GM23338 (cell line): ENCODE measurements around the gene HNMT. TPM values are rescaled to one million over a fixed set of nuclear protein-coding genes. Genes with fewer than 3 reads are reported as not detected.

Experiments used
- ATAC-seq: fragments of 200-7000 bp; cut with Tn5 transposase; 3 replicates; pipeline ENCODE4 v1.9.1; 2020
- DNase-seq: peaks from one replicate; pipeline ENCODE4 v3.0.0-alpha.2; 2015; ENCODE audit warnings: low spot score
- H2AFZ ChIP-seq: fragments of 200-600 bp; sonication (generic); 2 replicates; pipeline ENCODE4 v1.8.0; 2016; ENCODE audit warnings: antibody characterized with exemption, mild to moderate bottlenecking, moderate library complexity
- H3F3A ChIP-seq: fragments of 200-600 bp; sonication (generic); replicated peaks from 2 replicates; pipeline ENCODE4 v1.8.0; 2017; ENCODE audit warnings: antibody characterized with exemption, mixed run types, low read depth
- H3K27ac ChIP-seq: fragments of 200-600 bp; sonication (generic); 2 replicates; pipeline ENCODE4 v1.6.1; 2016; ENCODE audit warnings: low read depth
- H3K27me3 ChIP-seq: fragments of 200-600 bp; sonication (generic); 2 replicates; pipeline ENCODE4 v1.8.0; 2016; ENCODE audit warnings: mild to moderate bottlenecking, mixed run types, moderate library complexity; ENCODE audit not compliant: insufficient read depth
- H3K36me3 ChIP-seq: fragments of 200-600 bp; sonication (generic); 2 replicates; pipeline ENCODE4 v1.8.0; 2016; ENCODE audit warnings: mild to moderate bottlenecking; ENCODE audit not compliant: insufficient read depth
- H3K4me1 ChIP-seq: fragments of 200-600 bp; sonication (generic); 2 replicates; pipeline ENCODE4 v1.8.0; 2016; ENCODE audit warnings: mild to moderate bottlenecking, moderate library complexity; ENCODE audit not compliant: insufficient read depth
- H3K4me2 ChIP-seq: fragments of 200-600 bp; sonication (generic); 2 replicates; pipeline ENCODE4 v1.7.1; 2017; ENCODE audit warnings: mixed run types
- H3K4me3 ChIP-seq: fragments of 200-600 bp; sonication (generic); 2 replicates; pipeline ENCODE4 v1.6.1; 2016; ENCODE audit warnings: mixed run types
- H3K79me2 ChIP-seq: fragments of 200-600 bp; sonication (generic); replicated peaks from 2 replicates; pipeline ENCODE4 v1.8.0; 2017; ENCODE audit warnings: mild to moderate bottlenecking; ENCODE audit not compliant: insufficient read depth
- H3K9me2 ChIP-seq: fragments of 200-600 bp; sonication (generic); 2 replicates; pipeline ENCODE4 v1.8.0; 2017; ENCODE audit not compliant: insufficient read depth
- H4K20me1 ChIP-seq: fragments of 200-600 bp; sonication (generic); replicated peaks from 2 replicates; pipeline ENCODE4 v1.8.0; 2017; ENCODE audit warnings: mild to moderate bottlenecking; ENCODE audit not compliant: insufficient read depth
- H3K27ac Mint-ChIP-seq: 2 replicates; pipeline ENCODE4 v1.8.0; 2020; ENCODE audit warnings: inconsistent platforms, mild to moderate bottlenecking, moderate library complexity, mixed read lengths
- H3K27me3 Mint-ChIP-seq: 3 replicates; pipeline ENCODE4 v1.8.0; 2022; ENCODE audit warnings: low read depth, mild to moderate bottlenecking, moderate library complexity, mixed read lengths, inconsistent platforms; ENCODE audit not compliant: insufficient read depth, poor library complexity
- H3K36me3 Mint-ChIP-seq: 3 replicates; pipeline ENCODE4 v1.8.0; 2021; ENCODE audit warnings: low read depth, mild to moderate bottlenecking, inconsistent platforms, moderate library complexity, mixed read lengths
- H3K4me1 Mint-ChIP-seq: 3 replicates; pipeline ENCODE4 v1.8.0; 2020; ENCODE audit warnings: mild to moderate bottlenecking, inconsistent platforms, mixed read lengths
- H3K4me3 Mint-ChIP-seq: 3 replicates; pipeline ENCODE4 v1.8.0; 2021; ENCODE audit warnings: moderate library complexity, mild to moderate bottlenecking, inconsistent platforms, mixed read lengths
- H3K9me3 Mint-ChIP-seq: 3 replicates; pipeline ENCODE4 v1.8.0; 2020; ENCODE audit warnings: moderate library complexity, mild to moderate bottlenecking, inconsistent platforms, mixed read lengths
- CREB1 ChIP-seq: fragments of 250-450 bp; sonication (Bioruptor Pico); IDR thresholded peaks from 2 replicates; pipeline ENCODE4 v1.5.0; 2020; ENCODE audit warnings: low read depth, mild to moderate bottlenecking, moderate library complexity
- CTCF ChIP-seq, 2 experiments: fragments of 200-600 bp in 1 of 2; sonication (generic) in 1 of 2; conservative IDR thresholded peaks; 2 replicates each; pipeline versions ENCODE4 v1.5.1 to v1.6.1; 2016 to 2017; ENCODE audit warnings: antibody characterized with exemption in 2 of 2, low read depth in 2 of 2, mild to moderate bottlenecking in 2 of 2, moderate library complexity in 1 of 2
- EZH2phosphoT487 ChIP-seq: fragments of 200-600 bp; sonication (generic); IDR thresholded peaks from one replicate; pipeline ENCODE4 v1.8.1; 2018; ENCODE audit warnings: antibody characterized with exemption; ENCODE audit not compliant: unreplicated experiment
- JUNB ChIP-seq: IDR thresholded peaks from one replicate; pipeline ENCODE4 v1.6.1; 2016; ENCODE audit warnings: antibody characterized with exemption; ENCODE audit not compliant: unreplicated experiment
- NANOG ChIP-seq: IDR thresholded peaks from 2 replicates; pipeline ENCODE4 v1.6.1; 2016; ENCODE audit warnings: antibody characterized with exemption, borderline replicate concordance
- POLR2AphosphoS5 ChIP-seq: IDR thresholded peaks from 2 replicates; pipeline ENCODE4 v1.6.1; 2016; ENCODE audit warnings: antibody characterized with exemption, low read depth
- STAT1 ChIP-seq: IDR thresholded peaks from one replicate; pipeline ENCODE4 v1.6.1; 2016; ENCODE audit warnings: antibody characterized with exemption; ENCODE audit not compliant: unreplicated experiment
- ZNF114 ChIP-seq: fragments of 250-450 bp; sonication (Bioruptor Pico); IDR thresholded peaks from 2 replicates; pipeline ENCODE4 v1.5.0; 2020; ENCODE audit warnings: mild to moderate bottlenecking, moderate library complexity
- ZNF331 ChIP-seq: fragments of 250-450 bp; sonication (Bioruptor Pico); IDR thresholded peaks from 2 replicates; pipeline ENCODE4 v1.5.0; 2020; ENCODE audit warnings: low read depth, mild to moderate bottlenecking, moderate library complexity
- polyA plus RNA-seq: library from polyadenylated mRNA; unstranded; fragments of >200 nt; fragmentation: Nextera tagmentation; extraction: Ambion mirVana; gene quantifications from 2 replicates; pipeline ENCODE4 v1.2.1, GENCODE V29; 2016
- total RNA-seq: library from RNA; depleted of rRNA; stranded (reverse); fragments of >200 nt; shearing (Covaris generic); gene quantifications from 2 replicates; pipeline ENCODE4 v1.2.3, GENCODE V29; 2014
- TF ChIP-seq, protein P1 (sequence below): IDR thresholded peaks from one replicate; pipeline ENCODE4 v1.6.1; 2018; ENCODE audit warnings: antibody characterized with exemption; ENCODE audit not compliant: unreplicated experiment

HNMT gene
- total and polyA plus RNA-seq, 2 experiments from 2014 or later = 3.3 to 3.4 TPM

DNA sequence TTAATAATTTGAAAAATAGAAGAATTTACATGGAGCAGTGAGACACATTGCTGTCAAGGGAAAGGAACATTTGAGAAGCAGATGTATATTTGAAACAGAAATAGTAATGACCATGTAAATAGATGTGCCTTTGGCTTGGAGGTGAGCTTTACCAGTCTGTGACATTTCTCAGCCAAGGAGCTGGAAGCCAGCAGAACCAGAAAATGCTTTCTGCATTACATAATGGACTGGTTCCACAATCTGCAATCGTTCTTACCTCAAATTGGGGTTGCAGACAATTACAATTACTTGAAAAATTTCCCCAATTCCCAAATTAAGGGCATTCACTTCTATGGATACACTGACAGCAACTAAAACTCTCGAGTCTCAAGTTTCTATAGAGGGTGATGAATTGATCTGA, 59.7 kb downstream of the HNMT start (continued):
- TF ChIP-seq CTCF (conservative IDR thresholded peaks at IDR 0.05; ENCODE audit: low read depth in 2 of 2) = no peak
- no peak for TF ChIP-seq ZNF114 (CRISPR knock-in tag)
- TF ChIP-seq STAT1 = no peak
- no peak for TF ChIP-seq CREB1 (CRISPR knock-in tag)
- no peak for TF ChIP-seq NANOG
- TF ChIP-seq POLR2AphosphoS5 = no peak

- Histone ChIP-seq H3K4me3 (no peak overlapping the region), H3K4me2 (no peak overlapping the region), H3K36me3 (no peaks in the 10 kb centered on the region), H3K27me3 (no peaks in the 10 kb centered on the region), H3F3A (no peaks in the 10 kb centered on the region), H3K4me1 (0 out of 2 replicates have a peak, but pooled peaks cover 8% of the 10 kb centered on the region), H3K79me2 (no peaks in the 10 kb centered on the region), H4K20me1 (no peaks in the 10 kb centered on the region), H3K9me2 (peaks cover 8% of the 10 kb centered on the region), H2AFZ (no peak overlapping the region), H3K27ac (no peak overlapping the region)
- Mint-ChIP-seq H3K27ac (no peak overlapping the region; the same call in 1 of the 2 replicates), H3K27me3 (no peaks in the 10 kb centered on the region), H3K4me1 (peaks cover 5% of the 10 kb centered on the region; the same call in 2 of the 3 replicates), H3K9me3 (no peaks in the 10 kb centered on the region; the same call in 2 of the 3 replicates), H3K4me3 (no peak overlapping the region), H3K36me3 (no peaks in the 10 kb centered on the region)
- ATAC-seq (no peak), DNase-seq (no peak)
- TF ChIP-seq EZH2phosphoT487 (no peak), ZNF331 (no peak), CTCF (conservative IDR thresholded peaks at IDR 0.05; ENCODE audit: low read depth in 2 of 2) (no peak), STAT1 (no peak), POLR2AphosphoS5 (no peak), JUNB (no peak), ZNF114 (CRISPR knock-in tag) (no peak), CREB1 (CRISPR knock-in tag) (no peak), NANOG (no peak)
- TF ChIP-seq, protein P1, sequence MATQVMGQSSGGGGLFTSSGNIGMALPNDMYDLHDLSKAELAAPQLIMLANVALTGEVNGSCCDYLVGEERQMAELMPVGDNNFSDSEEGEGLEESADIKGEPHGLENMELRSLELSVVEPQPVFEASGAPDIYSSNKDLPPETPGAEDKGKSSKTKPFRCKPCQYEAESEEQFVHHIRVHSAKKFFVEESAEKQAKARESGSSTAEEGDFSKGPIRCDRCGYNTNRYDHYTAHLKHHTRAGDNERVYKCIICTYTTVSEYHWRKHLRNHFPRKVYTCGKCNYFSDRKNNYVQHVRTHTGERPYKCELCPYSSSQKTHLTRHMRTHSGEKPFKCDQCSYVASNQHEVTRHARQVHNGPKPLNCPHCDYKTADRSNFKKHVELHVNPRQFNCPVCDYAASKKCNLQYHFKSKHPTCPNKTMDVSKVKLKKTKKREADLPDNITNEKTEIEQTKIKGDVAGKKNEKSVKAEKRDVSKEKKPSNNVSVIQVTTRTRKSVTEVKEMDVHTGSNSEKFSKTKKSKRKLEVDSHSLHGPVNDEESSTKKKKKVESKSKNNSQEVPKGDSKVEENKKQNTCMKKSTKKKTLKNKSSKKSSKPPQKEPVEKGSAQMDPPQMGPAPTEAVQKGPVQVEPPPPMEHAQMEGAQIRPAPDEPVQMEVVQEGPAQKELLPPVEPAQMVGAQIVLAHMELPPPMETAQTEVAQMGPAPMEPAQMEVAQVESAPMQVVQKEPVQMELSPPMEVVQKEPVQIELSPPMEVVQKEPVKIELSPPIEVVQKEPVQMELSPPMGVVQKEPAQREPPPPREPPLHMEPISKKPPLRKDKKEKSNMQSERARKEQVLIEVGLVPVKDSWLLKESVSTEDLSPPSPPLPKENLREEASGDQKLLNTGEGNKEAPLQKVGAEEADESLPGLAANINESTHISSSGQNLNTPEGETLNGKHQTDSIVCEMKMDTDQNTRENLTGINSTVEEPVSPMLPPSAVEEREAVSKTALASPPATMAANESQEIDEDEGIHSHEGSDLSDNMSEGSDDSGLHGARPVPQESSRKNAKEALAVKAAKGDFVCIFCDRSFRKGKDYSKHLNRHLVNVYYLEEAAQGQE = no peak
These were observed 62.1 kb downstream of the HNMT start for GRCh38 chr2:138026111-138027020.
